CD4-positive, alpha-beta T cell treated with Interleukin-15 for 1 hour (primary cell): Measurements from ENCODE around the gene C20orf204.
"Not testable (repeated sequence)": the region's sequence is repeated elsewhere in the genome, so short reads cannot be mapped to it uniquely, and the experiment has no call there.

Experiments
- DNase-seq: peaks from one replicate; pipeline ENCODE4 v3.0.0-alpha.2; 2020

Gene C20orf204, protein sequence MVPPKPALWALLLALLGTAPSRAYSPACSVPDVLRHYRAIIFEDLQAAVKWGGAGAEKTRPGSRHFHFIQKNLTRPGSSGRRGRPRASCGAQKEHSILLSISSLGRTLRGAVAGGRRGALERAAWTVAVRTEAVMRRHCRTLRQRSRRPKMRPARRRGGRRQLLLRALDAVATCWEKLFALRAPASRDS

DNA sequence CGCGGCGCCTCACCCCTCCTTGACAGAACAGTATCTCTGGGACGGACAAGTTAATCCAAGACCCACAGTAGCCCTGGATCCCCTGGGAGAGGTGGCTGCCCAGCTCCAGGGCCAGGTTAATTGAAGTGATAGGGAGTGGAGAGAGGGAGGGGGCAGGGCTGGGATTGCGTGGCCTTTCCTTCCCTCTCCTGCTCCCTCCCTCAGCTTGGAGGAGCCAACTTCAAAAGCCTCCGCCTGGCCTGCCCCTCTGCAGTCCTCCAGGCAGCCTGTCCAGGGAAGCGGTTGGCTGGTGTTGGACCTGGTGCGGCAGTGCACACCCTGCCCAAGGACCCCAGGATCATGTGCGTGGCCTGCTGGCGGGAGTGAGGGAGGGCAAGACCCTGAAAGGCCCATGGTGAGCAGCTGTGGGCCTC is at the start of gene C20orf204:
Gene C20orf204, plus strand, starts transcription at position 250 of the 413 bp plus-strand sequence. Its CDS starts 142 bp downstream, at position 392.
- no peak for DNase-seq

DNA sequence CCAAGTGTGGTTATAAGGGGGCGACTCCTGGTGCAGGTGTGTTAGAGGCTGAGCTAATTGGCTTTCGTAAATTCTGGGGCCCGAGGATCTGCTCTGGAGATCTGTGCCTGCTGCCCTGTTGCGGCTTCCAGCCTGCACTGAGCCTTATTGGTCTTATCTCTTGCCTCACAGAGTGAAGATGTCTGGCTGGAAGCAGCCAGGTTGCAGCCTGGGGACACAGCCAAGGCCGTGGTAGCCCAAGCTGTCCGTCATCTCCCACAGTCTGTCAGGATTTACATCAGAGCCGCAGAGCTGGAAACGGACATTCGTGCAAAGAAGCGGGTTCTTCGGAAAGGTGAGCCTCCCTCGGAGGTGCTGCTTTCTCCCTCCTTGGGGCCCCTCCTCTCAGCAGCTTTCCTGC is 35.1 kb upstream of the C20orf204 start:
- no peak for DNase-seq

DNA sequence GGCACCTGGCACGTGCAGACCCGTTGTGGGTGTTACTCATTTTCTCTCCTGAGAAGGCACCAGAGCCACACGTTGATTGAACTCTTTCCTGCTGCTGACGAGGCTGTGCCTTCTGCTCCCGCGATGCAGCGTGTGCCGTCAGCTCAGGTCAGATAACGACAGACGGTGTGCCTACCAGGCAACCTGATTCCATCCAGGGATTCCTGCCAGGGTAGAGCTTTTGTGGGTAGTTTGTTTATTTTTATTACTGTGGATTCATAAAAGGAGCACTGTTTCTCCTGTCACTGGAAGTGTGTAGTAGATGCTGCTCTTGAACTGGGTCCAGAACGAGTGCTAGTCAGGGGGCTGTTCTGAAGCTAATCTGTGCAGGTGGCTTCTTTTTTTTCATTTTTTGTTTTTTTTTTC is 34.4 kb upstream of the C20orf204 start:
- DNase-seq: no peak

DNA sequence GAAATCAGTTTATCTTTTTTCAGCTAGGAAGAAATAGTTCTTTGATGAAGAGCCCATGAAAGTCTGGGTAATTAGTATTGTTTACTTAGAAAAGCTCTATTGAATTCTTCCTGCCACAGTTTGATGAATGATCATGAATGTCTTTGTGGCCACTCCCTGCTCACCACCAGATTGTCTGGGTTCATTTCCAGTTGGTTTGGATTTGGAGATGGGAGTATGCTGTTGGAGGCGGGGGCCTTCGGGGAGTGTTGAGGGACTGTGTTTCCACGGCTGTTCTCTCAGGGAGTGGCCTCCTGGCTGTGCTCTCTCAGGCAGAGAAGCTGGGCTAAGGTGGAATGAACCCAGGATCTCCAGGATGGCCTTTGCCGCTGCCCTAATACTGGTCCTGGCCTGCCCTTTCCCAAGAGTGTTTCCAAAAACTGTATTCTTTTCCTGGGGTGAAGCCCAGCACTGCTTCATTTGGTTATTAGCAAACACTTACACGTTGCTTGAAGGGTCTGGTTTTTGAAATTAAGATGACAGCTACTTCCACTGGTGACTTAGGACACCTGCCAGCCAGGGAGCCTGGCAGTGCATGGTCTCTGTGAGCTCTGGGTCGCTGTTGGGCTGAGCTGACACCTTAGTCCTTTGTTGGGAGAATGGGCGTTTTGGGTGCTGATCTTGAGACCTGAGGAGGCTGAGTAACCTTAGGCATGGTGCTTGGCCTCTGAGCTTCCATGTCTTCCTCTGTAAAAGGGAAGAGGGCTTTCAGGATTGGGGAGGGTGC is 31.8 kb upstream of the C20orf204 start:
- DNase-seq: no peak

DNA sequence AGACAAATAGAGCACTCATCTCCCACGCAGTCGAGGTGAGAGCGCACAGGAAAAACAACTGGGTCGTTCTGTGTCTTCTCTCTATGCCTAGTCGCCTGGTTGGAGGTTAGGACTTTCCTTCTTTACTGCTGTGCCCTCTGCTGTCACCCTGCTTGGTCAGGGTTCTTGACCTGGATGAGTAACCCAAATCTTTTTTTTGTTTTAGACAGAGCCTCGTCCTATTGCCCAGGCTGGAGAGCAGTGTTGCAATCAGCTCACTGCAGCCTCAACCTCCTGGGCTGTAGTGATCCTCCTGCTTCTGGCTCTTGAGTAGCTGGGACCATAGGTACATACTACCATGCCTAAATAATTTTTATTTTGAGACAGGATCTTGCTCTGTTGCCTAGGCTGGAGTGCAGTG is 30.6 kb upstream of the C20orf204 start:
- no peak for DNase-seq

DNA sequence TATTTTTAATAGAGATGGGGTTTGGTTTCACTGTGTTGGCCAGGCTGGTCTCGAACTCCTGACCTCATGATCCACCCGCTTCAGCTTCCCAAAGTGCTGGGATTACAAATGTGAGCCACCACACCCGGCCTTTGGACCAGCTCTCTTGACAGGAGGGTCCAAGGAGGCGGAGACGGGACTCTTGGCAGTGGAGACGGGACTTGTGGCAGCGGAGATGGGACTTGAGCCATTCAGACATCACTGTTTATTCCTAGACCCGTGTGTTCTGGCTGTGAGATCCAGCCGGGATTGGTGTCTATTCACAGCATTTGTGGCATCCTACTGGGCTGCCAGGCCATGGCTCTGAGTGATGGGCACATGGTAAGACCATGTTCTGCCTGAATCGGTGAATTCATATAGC is 29.5 kb upstream of the C20orf204 start:
- DNase-seq: no peak

DNA sequence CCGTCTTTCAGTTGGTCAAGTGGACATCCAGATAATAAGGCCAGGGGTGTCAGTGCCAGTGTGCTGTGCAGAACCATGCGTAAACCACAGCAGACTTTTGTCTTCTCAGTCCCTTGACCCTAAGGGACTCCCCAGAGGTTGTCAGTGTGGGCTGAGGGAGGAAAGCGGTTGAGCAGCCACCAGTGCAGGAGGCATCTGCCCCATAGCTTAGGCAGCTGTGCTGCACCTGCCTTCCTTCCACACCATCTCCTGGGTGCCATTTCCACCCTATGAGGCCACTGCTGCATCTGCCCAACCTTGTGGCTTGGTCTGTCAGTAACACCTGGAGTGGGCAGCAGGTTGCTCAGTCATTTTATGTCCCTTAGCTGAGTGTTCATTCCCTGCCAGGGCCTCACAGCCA is 29.1 kb upstream of the C20orf204 start:
- no peak for DNase-seq

DNA sequence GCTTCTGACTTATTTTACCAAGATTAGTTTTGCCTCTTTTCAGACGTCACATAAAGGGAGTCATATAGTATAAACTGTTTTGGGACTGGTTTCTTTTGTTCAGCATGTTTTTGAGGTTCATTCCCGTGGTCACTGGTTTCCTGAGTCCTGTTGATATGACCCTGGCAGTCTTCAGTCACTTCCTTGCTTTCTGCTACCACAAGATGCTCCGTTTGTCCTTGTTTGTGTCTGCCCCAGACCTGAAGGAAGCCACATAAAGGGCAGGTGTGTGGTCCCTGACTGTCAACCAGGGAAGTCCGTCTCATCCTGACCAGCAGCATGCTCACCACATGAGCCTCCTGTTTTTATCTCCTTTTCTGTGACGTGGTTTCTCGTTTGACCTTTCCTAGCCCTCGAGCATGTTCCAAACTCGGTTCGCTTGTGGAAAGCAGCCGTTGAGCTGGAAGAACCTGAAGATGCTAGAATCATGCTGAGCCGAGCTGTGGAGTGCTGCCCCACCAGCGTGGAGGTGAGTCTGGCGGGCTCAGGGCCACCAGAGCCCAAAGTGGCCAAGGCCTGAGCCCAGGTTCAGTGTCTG is 26.1 kb upstream of the C20orf204 start:
- no peak for DNase-seq

DNA sequence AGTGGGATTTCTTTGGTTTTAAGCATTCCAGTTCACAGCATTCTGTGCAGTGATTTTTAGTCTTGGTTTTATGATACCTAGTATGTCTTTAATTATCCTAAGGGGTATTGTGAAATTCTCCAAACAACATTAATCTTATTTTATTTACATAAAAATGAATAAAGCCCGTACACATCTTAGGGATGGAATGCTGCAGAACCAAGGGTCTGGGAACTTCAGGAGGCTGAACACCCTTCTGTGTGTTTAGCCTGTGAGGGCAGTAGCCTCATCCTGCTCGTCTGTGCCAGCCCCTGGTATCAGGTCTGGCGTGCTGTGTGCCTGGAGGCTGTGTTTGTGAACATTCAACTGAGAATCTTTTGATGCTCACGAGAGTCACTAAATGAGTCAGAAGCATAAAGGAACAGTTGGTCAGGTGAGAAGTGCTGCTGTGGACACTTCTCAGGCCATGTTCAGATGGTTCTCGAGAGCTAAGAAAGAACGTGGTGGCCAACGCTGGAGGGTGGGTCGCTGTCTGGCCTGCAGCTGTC is 25.2 kb upstream of the C20orf204 start:
- no peak for DNase-seq

DNA sequence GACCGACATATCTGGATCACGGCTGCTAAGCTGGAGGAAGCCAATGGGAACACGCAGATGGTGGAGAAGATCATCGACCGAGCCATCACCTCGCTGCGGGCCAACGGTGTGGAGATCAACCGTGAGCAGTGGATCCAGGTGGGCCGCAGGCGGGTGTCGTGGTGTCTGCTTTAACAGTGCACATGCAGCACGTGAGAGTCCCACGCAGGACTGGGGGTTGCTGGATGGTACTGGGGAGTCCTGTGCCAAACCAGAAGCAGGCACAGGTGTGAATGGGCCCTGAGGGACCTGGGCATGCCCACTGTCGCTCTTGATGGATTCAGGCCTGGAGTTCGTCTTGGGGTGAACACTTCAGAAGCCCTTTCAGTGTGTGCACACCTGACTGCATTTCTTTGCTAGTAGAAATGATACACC is 24.6 kb upstream of the C20orf204 start:
- no peak for DNase-seq

DNA sequence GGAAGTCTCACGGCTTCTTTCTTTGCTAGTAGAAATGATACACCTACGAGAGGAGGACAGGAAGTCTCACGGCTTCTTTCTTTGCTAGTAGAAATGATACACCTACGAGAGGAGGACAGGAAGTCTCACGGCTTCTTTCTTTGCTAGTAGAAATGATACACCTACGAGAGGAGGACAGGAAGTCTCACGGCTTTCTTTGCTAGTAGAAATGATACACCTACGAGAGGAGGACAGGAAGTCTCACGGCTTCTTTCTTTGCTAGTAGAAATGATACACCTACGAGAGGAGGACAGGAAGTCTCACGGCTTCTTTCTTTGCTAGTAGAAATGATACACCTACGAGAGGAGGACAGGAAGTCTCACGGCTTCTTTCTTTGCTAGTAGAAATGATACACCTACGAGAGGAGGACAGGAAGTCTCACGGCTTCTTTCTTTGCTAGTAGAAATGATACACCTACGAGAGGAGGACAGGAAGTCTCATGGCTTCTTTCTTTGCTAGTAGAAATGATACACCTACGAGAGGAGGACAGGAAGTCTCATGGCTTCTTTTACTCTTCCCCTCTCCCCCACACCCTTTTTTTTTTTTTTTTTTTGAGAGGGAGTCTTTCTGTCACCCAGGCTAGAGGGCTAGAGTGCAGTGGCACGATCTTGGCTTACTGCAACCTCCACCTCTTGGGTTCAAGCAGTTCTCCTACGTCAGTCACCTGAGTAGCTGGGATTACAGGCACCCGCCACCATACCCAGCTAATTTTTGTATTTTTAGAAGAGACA is 23.4 kb upstream of the C20orf204 start:
- not testable (repeated sequence) for DNase-seq

DNA sequence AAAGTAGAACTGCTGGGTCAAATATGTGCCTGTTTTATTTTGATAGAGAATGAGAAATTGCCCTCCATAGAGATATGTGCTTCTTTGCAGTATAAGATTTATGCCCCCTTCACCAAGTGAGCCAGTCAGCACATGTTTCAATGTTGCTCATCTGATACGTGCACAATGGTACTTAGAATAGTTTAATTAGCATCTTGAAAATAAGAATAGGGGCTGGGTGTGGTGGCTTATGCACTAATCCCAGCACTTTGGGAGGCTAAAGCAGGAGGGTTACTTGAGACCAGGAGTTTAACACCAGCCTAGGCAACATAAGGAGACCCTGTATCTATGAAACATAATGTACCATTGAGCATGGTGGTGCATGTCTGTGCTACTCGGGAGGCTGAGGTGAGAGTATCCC is 20.3 kb upstream of the C20orf204 start:
- no peak for DNase-seq

DNA sequence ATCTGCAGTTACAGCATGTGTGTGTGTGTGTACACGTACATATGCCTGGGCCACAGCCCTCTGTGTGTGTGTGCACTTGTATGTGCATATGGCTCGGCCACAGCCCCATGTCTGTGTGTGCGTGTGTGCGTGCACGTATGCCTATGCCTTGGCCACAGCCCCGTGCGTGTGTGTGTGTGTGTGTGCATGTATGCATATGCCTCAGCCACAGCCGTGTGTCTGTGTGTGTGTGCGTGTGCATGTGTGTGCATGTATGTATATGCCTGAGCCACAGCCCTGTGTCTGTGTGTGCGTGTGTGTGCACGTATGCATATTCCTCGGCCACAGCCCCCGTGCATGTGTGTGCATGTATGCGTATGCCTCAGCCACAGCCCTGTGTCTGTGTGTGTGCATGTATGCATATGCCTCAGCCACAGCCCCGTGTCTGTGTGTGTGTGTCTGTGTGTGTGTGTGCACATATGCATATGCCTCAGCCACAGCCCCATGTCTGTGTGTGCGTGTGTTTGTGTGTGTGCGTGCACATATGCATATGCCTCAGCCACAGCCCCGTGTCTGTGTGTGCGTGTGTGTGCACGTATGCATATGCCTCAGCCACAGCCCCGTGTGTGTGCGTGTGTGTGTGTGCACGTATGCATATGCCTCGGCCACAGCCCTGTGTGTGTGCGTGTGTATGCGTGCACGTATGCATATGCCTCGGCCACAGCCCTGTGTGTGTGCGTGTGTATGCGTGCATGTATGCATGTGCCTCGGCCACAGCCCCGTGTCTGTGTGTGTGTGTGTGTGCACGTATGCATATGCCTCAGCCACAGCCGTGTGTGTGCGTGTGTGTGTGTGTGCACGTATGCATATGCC is 14.6 kb upstream of the C20orf204 start:
- no peak for DNase-seq

DNA sequence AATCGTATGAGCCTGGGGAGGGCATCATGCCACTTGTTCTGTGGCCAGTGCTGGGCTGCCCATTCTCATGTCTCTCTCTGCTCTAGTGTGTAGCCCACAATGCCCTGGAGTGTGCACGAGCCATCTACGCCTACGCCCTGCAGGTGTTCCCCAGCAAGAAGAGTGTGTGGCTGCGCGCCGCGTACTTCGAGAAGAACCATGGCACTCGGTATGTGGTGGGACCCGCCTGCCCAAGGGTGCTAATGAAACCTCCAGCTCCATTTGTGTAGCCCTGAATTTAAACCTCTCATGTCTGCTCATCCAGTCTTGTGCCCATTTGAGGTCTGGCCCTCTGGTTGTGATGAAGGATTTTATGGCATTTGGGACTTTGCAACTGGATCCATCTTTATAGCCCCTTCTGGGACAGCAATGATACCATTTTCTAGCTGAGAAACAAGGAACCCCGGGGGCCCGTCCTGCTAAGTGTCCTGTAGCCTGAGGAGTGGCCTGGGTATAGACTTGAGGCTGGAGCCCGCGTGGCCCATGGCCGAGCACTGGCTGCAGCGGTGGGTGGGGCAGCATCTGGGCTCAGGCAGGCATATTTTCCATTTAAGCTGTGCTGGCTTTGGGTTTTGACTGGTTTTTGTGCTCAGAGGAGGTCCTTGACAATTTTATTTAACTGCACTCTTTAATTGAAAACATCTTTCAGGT is 13.2 kb upstream of the C20orf204 start:
- DNase-seq: no peak

DNA sequence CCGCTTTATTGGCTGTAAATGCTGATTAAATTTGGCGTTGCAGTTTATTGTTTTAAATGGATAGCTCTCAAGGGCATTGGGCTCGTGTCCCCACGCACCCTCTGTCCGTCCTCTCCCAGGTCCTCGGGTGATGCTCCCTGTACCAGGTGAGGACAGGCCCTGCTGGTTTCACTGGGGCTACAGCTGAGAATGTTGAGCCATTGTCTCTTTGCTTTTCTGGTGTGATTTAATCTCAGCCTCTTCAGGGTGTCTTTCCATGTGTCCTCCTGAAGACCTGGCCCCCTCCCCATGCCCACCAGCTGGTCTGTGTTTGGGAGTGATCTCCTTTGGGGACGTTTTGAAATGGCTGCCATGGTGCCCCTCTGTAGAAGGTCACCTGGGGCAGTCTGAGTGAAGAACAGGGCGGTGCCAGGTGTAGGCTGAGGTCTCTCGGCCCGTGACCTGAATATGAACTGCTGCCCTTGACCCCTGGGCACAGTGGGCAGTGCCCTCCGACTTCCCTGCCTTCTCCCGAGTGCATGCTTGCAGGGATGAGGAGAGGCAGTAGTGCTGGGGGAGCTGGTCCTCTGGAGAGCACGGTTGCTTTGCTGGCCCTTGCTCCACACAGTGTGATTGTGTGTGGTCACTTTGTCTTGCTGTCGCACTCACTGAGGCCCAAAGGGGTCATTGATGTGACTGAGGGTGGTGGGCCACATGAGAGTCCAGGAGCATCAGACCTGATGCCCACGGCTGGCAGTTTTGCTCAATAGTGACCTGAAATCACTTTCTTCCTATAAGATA is 12.4 kb upstream of the C20orf204 start:
- DNase-seq: no peak

DNA sequence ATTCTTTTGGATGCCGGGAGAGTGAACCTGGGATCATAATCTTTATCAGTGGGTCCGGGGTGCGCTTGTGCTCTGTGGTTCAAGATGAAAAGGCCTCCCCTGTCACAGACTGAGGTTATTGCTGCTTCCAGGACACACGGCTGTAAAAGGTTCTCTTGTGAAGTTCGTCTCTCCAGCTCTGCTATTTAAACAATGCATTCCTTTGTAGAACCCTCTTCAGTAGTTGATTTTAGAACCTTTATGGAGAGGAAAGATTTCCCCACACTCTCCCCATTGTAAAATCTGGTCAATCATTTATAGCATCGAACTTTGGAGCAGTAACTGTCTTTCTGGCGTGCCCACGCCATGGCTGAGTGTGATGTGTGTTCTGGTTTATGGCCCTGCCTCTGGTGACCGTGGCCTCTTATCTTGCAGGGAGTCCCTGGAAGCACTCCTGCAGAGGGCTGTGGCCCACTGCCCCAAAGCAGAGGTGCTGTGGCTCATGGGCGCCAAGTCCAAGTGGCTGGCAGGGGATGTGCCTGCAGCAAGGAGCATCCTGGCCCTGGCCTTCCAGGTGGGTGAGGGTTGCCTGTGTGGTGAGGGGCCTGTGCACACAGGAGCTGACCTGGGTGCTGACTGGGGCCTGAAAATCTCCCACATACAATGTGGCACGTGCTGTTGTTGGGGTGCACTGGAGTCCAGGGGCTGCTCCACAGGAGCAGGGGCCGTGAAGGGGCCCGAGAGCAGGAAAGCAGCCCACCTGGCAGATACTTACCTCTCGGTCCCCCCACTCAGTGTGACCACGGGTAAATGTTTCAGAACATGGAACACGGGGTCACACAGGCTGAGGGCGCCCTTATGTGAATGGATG is 11.6 kb upstream of the C20orf204 start:
- no peak for DNase-seq

DNA sequence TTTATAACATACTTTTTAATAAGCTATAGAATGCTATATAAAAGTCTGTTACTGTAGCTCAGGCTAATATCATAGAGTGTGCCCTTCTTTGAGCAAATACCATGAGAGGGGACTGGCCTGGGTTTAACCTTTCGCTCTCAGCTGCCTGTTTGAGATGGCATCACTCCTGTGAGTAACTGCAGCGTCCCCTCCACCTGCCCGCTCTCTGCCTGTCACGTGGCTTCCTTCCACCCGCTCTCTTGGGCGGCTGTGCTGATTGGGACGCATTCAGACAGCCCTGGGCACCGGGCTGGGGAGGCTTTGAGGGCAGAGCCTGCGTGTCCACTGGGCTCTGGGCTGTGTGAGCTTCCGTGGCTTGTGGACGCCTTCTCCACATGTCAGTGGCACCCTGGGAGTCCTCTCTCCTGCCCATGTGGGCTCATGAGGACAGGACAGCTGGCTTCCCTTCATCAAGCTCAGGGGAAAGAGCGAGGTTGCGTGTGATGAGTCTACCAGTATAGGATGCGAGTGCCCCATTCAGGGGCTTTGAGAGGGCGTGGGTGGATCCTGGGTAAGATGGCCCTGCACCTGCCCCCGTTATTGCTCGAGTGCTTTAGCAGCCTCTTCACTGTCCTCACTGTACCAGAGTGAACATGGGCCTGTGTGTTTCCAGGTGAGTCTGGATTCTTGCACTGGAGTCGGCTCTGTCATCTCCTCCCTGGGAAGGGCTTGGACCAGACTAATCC is 10.7 kb upstream of the C20orf204 start:
- no peak for DNase-seq

DNA sequence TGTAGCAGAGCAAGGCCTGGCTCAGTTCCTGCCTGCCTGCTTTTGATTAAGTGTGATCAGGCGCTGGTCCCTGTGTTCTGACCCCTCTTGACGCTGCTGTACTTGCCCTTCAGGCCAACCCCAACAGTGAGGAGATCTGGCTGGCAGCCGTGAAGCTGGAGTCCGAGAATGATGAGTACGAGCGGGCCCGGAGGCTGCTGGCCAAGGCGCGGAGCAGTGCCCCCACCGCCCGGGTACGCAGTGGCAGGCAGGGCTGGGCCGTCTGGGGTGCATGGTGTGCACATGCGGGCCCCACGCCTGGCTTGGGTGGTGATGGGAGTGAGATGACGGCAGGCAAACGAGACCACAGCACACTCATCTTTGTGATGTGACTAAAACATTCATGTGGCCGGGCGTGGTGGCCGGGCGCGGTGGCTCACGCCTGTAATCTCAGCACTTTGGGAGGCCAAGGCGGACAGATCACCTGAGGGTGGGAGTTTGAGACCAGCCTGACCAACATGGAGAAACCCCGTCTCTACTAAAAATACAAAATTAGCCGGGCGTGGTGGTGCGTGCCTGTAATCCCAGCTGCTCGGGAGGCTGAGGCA is 10.1 kb upstream of the C20orf204 start:
- no peak for DNase-seq
